ENCODE measurements around the gene TSC22D2.

Gene TSC22D2

GRCh38 chr3:150408221-150409124 lies at the start of gene TSC22D2:
Gene TSC22D2, plus strand, starts transcription at chr3:150408298. Its CDS starts 1,053 bp downstream, at chr3:150409351.
- DNase-seq = peak; percentile 95 to 98 (median 98)

GRCh38 chr3:150359381-150359780 lies 48.7 kb upstream of the TSC22D2 start:
- no peak for DNase-seq

- DNase-seq = no peak
Observed at GRCh38 chr3:150360966-150361365, 47.1 kb upstream of the TSC22D2 start.

GRCh38 chr3:150362515-150363302 lies 45.4 kb upstream of the TSC22D2 start:
- no peak for DNase-seq

GRCh38 chr3:150363420-150363819 lies 44.7 kb upstream of the TSC22D2 start:
- no peak for DNase-seq

- DNase-seq = peak in 2 of 3 donors; percentile 47 to 51
Observed at GRCh38 chr3:150365132-150365604, 42.9 kb upstream of the TSC22D2 start.

- no peak for DNase-seq
Observed at GRCh38 chr3:150367757-150368156, 40.3 kb upstream of the TSC22D2 start.

GRCh38 chr3:150370122-150370602 lies 37.9 kb upstream of the TSC22D2 start:
- DNase-seq = no peak

GRCh38 chr3:150370999-150371398 lies 37.1 kb upstream of the TSC22D2 start:
- no peak for DNase-seq

- DNase-seq = peak; percentile 55 to 77 (median 66)
Observed at GRCh38 chr3:150371741-150372254, 36.3 kb upstream of the TSC22D2 start.

- DNase-seq = peak in 1 of 3 donors; percentile 57
Observed at GRCh38 chr3:150372320-150372719, 35.8 kb upstream of the TSC22D2 start.

- peak in 1 of 3 donors; percentile 36 for DNase-seq
Observed at GRCh38 chr3:150372722-150373121, 35.4 kb upstream of the TSC22D2 start.

- DNase-seq = peak in 2 of 3 donors; percentile 41 to 57
Observed at GRCh38 chr3:150373234-150373875, 34.7 kb upstream of the TSC22D2 start.

GRCh38 chr3:150374975-150375374 lies 33.1 kb upstream of the TSC22D2 start:
- no peak for DNase-seq

- DNase-seq = peak; percentile 26 to 55 (median 38)
Observed at GRCh38 chr3:150376001-150376848, 31.9 kb upstream of the TSC22D2 start.

GRCh38 chr3:150377601-150378300 lies 30.3 kb upstream of the TSC22D2 start:
- DNase-seq = no peak

GRCh38 chr3:150378301-150378748 lies 29.8 kb upstream of the TSC22D2 start:
- DNase-seq = no peak

- no peak for DNase-seq
Observed at GRCh38 chr3:150379469-150379868, 28.6 kb upstream of the TSC22D2 start.

- DNase-seq = peak; percentile 93 to 98 (median 95)
Observed at GRCh38 chr3:150384296-150385212, 23.5 kb upstream of the TSC22D2 start.

All from suppressor macrophage treated with lipopolysaccharide for 1 hour (primary cell).